Measurements from ENCODE around the gene IGFL4.

The IGFL4 gene

GRCh38 chr19:46040952-46041500 is at the start of gene IGFL4:
TSS of gene IGFL4 (minus strand) at chr19:46041002. CDS start at chr19:46040962, 40 bp downstream.
- TF ChIP-seq CTCF (IDR thresholded peaks at IDR 0.05; ENCODE audit: insufficient read depth, low read length, missing control alignments): no peak
- ChIA-PET CTCF (interaction anchor here (0.9 to 5.1 kb wide), 6 partner anchors 13 to 37 kb away, joined by 3 to 67 read pairs (median 6); no protein-coding TSS in a partner anchor), POLR2A (no interaction called here)
- no peak for DNase-seq (ENCODE audit: low read depth, low spot score)
- H3K4me3 ChIP-seq (ENCODE audit: low read depth, low read length): no peak within 1 kb of the TSS

DNA sequence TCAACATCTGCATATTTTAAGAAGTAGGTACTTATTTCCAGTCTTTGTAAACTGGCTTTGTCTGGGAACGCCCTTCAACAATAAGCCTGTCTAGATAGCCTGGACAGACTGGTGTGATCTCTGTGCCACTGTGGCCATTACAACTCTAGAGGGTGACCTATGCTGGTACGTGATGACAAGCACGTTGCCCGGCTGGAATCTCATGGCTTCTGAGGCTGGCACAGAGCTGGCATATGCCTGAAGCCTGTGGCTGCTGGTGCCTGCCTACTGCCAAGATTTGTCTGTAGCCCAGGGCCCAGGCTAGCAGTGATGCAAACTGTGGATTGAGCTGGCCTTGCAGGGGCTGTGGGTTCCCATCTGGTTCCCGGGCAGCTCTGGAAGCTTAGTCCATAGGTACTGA is 49.6 kb upstream of the IGFL4 start:
- ChIA-PET CTCF (interaction anchor here (0.9 to 3.7 kb wide), 4 partner anchors 9 to 174 kb away, joined by 3 to 23 read pairs (median 12); no protein-coding TSS in a partner anchor), POLR2A (no interaction called here)
- no peak for DNase-seq (ENCODE audit: low read depth, low spot score)
- TF ChIP-seq CTCF (IDR thresholded peaks at IDR 0.05; ENCODE audit: insufficient read depth, low read length, missing control alignments): no peak
- H3K4me3 ChIP-seq (ENCODE audit: low read depth, low read length): no peak overlapping the region

- POLR2A ChIA-PET: no interaction called here
- H3K4me3 ChIP-seq (ENCODE audit: low read depth, low read length): no peak overlapping the region
- CTCF ChIA-PET: interaction anchor here (0.8 to 3.7 kb wide), 6 partner anchors 8 to 175 kb away, joined by 3 to 23 read pairs (median 6); no protein-coding TSS in a partner anchor
- no peak for TF ChIP-seq CTCF (IDR thresholded peaks at IDR 0.05; ENCODE audit: insufficient read depth, low read length, missing control alignments)
- DNase-seq (ENCODE audit: low read depth, low spot score): no peak
Observed at GRCh38 chr19:46089432-46089831, 48.6 kb upstream of the IGFL4 start.

DNA sequence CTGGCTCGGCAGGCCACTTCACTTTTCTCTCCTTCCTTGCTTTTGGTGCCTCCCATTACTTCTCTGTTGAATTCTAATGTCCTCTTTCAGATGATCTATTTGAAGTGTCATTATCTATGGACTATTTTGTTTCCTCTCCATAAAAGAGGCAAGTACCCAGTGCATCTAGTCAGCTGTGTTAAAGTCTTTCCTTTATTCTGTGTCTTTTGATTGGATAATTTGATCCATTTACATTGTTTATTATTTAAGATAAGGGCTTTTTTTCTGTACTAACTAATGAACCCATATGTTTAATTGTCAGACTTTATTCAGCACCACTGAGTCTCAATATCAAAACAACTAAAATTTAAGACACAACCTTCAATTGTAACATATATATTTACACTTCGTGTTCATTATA is 47.3 kb upstream of the IGFL4 start:
- TF ChIP-seq CTCF (IDR thresholded peaks at IDR 0.05; ENCODE audit: insufficient read depth, low read length, missing control alignments): no peak
- DNase-seq (ENCODE audit: low read depth, low spot score): no peak
- CTCF ChIA-PET: interaction anchor here (0.7 to 3.7 kb wide), 8 partner anchors 8 to 192 kb away, joined by 3 to 23 read pairs (median 4); no protein-coding TSS in a partner anchor
- POLR2A ChIA-PET: no interaction called here
- no peak overlapping the region for H3K4me3 ChIP-seq (ENCODE audit: low read depth, low read length)

- POLR2A ChIA-PET: no interaction called here
- no peak for DNase-seq (ENCODE audit: low read depth, low spot score)
- no peak for TF ChIP-seq CTCF (IDR thresholded peaks at IDR 0.05; ENCODE audit: insufficient read depth, low read length, missing control alignments)
- CTCF ChIA-PET: interaction anchor here (1.7 to 10.3 kb wide), 3 partner anchors 10 to 178 kb away, joined by 4 to 485 read pairs (median 6); no protein-coding TSS in a partner anchor
- H3K4me3 ChIP-seq (ENCODE audit: low read depth, low read length): no peak overlapping the region
Observed at GRCh38 chr19:46085888-46086287, 45.1 kb upstream of the IGFL4 start.

GRCh38 chr19:46082728-46083050 is 41.9 kb upstream of the IGFL4 start:
- DNase-seq (ENCODE audit: low read depth, low spot score): no peak

More at GRCh38 chr19:46082728-46083050, 41.9 kb upstream of the IGFL4 start:
- POLR2A ChIA-PET: interaction anchor here (0.9 kb wide), 1 partner anchor 189 kb away, joined by 4 read pairs; no protein-coding TSS in a partner anchor
- no peak overlapping the region for H3K4me3 ChIP-seq (ENCODE audit: low read depth, low read length)
- TF ChIP-seq CTCF (IDR thresholded peaks at IDR 0.05; ENCODE audit: insufficient read depth, low read length, missing control alignments): no peak
- CTCF ChIA-PET: interaction anchor here (0.6 to 10.3 kb wide), 23 partner anchors 8 to 189 kb away, joined by 3 to 523 read pairs (median 5); partner anchors contain the start of genes CCDC61 and PGLYRP1
